NOMO-1 (cell line): Measurements from ENCODE around the gene BTBD9.

Source experiments
- DNase-seq, 2 experiments: peaks; one replicate each; lab custom pipeline; 2025; ENCODE audit not compliant: unreplicated experiment in 2 of 2; lab: John Stamatoyannopoulos, UW

BTBD9 gene

DNA sequence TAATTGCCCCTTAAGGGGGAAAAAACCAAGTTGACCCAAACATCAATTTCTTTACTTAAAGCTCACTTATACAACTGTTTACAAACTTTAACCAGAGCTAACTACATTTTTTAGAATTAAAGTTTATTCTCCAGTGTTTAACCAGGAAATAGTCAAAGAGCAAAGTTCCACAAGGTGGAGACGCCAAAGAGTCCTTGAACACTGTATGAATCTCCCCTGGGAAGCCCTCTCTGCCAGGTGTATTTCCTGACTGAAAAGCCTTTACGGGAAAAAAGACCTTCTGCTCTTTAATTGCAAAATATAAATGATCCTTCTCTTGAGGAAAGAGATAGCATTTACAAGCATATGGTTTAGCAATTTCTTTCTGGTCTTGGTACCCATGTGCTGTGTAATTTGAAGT, 36.2 kb downstream of the BTBD9 start:
- DNase-seq, result no peak

DNA sequence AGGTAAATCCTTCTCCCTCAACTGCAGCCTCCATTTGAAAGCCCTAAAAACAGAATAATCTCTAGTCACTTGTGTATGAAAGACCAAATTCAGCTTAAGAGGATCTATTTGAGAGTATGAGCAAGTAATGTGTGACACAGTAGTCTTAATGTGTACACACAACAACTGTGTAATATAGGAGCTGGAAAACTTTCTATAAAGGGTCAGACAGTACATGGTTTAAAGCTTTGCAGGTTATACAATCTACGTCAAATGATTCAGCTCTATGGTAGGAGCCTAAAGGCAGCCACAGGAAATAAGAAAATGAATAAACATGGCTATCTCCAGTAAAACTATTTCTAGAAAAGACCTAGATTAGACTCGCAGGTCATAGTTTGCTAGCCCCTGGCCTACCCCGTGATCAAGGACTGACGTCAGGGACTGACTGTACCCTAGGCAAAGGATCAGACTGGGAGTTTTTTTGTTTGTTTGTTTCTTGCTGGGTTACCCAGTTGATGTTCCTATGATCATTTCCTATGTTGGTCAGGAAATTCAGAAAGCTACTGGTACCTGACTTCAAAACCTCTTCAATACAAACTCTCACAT, 39.7 kb downstream of the BTBD9 start:
- DNase-seq, result no peak

DNA sequence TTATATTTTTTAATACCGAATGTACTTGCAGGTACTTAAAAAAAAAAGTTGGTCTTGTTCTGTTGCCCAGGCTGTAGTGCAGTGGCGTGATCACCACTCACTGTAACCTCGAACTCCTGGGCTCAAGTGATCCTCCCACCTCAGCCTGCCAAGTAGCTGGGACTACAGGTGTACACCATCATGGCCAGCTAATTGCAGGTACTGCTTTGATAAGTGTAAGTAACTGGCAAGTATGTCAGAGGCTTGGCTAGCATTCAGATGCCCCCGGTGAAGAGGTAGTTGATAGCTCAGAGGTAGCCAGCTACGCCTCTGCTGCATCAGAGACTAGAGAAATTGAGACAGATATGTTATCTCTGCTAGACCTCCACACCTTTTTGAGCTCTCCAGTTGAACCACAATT, 40.5 kb downstream of the BTBD9 start:
- no peak for DNase-seq

DNA sequence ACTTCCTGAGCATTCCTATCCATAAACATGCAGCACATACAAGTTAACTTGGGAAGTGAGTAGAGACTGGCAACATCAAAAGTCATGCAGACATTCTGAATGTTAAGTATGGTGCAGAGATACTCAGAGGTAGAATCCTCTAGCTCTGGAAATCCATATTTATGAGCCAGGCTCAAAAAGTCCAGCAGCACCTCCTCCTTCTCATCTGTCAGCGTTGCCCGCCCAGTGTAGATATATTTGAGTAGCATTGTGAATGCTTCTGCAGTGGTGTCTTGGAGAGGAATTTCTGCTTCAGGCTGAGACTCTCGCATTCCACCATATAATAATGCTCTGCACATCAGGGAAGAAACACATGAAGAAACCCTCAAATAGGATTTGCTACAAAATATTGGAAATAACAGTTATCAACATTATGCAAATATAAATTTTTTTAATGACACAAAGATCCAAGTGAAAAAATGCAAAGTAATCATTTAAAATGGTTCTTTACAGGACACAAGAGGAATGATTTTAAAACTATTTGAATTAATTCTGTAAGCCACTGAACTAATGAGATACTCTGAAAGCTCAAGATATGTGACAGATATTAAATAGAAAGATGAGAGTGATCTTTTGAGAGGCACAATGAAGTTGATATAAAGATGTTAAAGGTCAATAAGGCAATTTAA, 45.6 kb downstream of the BTBD9 start:
- DNase-seq, result no peak

DNA sequence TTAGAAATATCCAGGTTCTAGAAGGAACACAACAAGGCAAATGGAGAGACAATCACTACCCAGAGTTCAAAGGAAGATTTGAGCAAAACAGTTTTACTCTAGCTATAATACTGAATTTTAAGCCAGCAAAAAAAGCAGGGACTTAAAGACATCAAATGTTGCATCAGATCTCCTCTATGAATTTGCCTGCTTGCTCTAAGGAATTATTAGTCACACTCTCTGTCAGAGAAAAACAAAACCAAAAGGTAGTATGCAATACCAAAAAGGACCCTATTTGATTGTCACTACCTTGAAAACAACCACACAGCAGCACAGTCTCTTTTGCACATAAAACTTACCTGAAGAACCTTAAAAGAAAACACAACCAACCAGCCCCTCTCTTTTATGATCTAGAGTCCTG, 46.3 kb downstream of the BTBD9 start:
- DNase-seq, result no peak

DNA sequence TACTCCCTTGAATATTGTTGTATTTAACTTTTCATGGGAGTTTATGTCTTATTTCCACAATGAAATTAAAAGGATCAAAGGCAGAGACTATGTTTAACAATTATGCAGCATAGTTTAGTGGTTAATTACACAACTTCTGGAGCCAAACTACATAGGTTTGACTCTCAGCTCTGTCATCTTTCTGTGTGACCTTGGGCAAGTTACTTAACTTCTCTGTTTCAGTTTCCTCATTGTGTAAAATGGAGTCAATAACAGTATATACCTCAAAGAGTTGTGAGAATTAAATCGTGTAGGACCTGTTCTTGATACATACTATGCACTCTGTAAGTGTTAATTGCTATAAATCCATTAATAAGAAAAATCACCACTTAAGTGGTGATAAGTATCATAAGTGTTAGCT, 48.3 kb downstream of the BTBD9 start:
- DNase-seq, result peak in 1 of 2 experiments; percentile 2

DNA sequence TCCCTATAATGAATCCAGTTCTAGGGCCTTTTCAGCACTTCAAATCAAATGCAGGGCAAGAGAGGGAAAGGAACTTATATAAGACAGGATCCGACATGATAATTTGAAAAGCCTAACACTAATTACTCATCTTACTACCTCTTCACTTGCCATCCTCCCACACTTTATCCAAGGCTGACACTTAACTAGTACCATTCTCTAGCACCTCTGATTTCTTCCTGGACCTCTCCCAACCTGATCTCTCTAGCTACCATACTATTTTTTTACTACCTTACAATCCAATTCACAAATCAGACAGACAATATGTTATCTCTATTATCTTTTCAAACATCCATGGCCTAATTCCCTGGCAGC, 50.4 kb downstream of the BTBD9 start:
- DNase-seq, result no peak

DNA sequence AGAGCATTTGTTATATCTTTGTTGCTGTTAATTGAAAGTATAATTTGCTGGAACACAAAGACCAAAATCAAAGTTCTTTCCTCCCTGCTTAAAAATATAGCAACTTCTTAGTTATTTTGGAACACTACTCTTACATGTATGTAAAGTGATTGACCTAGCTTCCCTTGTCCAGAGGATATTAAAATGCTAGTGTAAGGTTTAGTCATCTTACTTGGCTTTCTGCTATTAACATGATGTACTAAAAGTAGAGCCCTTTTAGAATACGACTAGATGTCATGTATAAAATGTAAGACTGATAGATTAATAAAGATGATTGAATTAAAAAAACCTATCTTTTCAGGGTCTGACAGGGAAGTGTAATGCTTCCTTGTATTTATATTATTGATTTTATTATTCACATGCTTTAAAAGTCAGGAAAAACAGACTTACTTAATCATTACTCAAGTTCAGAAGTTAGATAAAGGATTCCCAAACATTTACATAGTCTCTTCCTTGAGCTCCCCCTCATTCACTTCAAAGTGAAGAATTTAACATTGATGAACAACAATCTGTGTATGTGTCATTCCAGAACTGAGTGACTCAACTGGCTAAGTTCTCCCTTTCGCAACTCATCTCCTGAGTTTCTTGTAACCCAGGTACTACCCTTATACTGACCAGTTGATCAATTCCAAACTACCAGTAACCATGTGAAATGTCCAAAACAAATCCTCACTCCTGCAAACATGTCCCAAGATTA, 50.9 kb downstream of the BTBD9 start:
- no peak for DNase-seq

DNA sequence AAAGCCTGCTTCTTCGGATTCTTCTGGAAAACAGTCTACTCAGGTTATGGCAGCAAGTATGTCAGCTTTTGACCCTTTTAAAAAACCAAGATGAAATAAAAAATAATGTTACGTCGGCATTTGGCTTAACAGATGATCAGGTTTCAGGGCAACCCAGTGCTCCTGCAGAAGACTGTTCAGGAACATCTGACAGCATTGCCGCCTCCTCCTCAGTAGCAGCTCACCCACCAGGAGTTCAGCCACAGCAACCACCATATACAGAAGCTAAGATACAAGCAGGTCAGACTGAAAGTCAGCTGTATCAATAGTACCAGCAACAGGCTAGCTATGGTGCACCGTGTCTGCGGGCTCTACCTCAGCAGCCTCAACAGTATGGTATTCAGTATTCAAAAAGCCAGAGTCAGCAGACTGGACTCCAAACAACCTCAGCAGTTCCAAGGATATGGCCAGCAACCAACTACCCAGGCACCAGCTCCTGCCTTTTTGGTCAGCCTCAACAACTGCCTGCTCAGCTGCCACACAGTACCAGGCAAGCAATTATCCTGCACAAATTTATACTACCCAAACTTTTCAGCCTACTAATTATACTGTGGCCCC, 51.9 kb downstream of the BTBD9 start:
- DNase-seq, result no peak

DNA sequence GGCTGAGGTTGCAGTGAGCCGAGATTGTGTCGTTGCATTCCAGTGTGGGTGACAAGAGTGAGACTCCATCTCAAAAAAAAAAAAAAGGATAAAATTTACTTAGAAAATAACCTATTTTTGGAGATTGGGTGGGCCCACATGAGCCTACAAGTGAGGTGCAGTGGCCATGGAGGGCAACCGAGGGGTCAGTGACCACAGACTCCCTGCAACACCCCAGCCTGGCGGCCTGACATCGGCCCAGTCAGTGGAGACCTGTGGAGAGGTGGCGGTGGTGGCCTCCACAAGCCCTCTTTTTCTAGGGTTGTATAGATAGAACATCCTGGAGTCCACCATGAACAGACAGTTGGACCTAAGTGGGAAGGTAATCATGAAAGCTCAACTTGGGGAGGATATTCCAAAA, 52.7 kb downstream of the BTBD9 start:
- DNase-seq, result no peak

DNA sequence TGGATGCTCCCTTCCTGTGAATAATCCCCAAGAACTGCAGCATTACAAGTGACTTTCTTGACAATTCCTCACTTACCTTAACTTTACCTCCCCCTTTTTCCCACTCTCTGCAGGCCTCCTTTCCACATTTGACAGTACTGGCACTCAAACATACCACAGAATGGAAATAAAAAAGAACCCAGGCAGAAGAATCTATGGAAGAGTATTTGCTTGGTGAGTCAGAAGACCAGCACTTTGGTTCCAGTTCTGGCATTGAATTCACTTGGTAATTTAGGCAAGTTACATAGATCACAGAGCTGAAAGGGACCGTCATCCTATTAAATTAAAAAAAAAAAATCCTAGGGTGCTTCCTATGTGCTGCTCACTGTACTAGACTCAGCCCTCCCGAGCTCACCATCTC, 55.0 kb downstream of the BTBD9 start:
- DNase-seq, result no peak

DNA sequence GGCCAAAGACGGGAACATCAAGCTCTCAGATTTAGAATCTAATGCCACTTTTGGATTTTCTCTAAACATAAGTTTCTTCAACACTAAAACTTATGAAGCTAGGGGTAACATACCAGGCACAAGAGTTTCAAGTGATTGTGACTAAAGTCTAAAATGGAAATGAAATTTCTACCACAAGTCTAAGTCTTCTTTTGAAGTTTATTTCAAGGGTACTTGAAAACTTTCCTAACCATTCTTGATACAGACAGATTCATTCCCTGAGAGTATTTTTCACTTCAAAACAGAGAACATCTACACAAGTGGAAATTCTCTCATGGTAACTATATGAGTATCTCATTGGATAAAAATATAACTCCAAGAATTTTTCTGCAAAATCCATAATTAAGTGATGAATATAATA, 56.2 kb downstream of the BTBD9 start:
- no peak for DNase-seq

DNA sequence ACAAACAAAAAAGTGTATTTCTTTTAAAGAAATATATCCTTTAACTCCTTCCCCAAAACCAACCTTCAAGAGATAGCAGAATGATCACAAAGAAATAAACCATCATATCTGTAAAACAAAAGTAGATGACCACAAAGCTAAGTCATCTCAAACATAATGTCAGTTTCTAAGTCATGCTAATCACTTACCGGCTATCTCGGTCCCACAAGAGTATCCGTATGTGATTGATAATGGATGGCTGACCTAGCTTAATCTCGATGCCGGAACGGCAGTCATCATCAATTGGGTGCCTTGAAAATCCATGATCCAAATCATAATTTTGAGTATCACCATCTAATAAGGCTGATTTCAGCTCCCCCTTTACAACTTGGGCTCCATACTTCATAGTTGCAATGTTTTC, 59.7 kb downstream of the BTBD9 start:
- no peak for DNase-seq

DNA sequence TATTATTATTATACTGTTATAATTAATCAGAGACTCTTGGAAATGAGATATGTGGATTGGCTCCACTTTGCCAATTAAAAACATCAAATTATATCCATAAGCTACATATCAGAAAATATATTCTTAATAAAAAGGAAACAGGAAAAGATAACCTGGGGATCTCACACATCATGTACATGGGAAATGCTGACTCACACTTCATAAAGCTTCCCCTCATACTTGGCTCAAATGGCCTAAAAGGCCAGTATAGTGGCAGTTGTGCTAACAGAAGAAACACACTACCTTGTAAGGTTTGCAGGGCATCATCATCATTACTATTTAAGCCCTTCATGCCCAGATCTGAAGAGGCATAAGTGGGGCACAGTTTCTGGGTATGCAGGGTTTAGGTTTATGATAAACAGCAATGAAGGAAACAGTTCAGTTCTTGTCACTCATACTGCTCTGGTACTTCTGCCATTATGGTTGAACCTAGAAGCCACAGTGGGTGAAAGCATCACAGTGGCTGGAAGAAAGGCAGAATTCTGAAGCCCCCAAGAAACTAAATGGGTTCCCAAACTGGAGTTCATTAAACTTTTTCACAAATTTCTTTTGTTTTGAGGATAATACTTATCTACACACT, 60.6 kb downstream of the BTBD9 start:
- no peak for DNase-seq

DNA sequence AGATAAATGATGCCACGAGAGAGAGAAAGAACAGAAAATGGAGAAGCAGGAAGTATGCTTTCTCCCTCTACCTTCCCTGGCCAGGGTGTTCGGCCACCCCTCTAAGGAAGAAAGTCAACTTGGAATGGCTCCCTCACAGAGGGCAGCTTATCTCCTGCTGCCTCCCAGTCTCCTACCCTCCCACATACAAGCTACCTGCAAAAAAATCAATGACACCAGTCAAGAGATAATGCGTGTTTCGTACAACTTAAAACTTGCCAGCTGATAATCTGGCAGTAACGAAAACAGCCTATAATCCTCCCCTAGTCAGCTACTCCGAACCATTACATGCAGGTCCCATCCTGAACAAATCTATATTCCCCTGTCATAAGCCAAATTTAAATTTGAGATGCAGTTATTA, 61.7 kb downstream of the BTBD9 start:
- DNase-seq, result no peak

DNA sequence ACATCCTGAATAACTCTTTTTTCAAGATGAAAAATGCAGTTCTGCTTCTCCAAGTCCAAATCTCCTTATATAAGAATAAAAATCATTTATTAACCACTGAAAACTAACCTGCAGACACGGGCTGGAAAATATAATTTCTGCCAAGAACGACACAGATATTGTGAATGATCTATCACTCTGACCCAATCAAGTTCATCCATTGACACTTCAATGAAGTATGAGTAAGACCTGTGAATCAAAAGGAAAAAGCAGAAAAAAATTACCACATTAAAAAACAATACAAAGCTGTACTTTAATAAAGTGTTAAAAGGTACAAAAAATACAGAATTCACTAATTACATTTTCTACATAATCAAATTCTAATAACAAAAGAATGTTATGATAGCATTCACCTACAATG, 62.2 kb downstream of the BTBD9 start:
- no peak for DNase-seq

DNA sequence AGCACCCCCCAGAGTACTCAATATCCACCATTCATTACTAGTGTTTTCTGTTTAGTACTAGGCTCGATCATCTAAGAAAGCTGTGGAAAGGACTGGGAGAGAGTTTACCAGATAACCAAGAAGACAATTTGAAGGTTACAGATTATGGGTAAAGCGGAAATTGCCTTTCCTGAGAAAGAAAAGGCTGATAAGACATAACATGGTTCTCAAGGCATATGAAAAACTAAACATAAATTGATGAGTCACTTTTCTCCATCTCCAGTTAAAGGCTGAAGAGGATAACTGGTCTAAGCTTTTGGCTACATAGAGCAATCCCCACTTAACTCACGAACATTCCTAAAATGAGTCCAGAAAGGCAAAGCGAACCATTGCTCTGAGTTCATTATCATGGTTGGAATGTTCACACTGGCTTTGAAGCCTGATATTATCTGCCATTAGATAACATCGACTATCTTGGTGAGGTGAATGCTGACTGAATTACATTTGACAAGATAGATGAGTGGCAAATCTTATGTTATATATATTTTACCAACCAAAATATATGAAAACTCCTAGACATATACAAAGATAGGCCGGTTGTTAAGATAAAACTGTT, 65.8 kb downstream of the BTBD9 start:
- DNase-seq, result no peak

DNA sequence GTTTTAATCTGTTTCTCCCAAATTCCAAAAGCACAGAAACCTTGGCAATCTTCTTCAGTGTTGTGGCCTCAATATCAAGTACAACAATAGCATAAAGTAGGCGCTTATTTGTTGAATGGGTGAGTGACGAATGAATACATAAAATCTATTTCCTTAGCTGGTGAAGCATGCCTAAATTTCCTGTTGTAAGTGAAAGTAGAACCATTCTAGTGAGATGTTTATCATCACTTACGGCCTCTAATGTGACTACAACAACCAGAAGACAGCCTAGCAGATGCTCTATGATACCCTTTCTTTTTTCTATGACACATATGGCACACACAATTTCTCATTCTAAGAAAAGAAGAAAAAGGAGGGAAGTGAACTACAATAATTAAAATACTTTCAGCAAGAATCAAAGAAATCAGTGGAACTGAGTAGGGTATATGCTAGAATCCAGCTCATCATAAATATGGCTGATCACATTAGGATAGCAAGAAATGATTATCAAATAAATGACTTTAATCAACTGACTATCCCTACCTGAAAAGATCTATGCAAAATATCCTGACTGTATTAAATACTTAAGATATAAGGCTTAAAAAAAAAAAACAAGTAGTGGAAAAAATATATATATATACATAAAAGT, 67.4 kb downstream of the BTBD9 start:
- DNase-seq, result no peak

DNA sequence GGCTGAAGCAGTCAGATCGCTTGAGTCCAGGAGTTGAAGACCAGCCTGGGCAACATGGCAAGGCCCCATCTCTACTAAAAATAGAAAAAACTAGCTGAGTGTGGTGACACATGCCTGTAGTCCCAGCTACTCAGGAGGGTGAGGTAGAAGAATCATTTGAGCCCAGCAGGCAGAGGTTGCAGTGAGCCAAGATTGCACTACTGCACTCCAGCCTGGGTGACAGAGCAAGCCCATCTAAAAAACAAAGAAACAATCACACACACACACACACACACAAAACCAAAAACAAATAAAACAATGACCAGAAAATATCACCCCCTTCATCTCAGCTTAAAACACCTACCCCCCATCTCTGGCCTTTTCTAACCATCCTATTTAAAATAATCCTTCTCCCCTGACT, 68.0 kb downstream of the BTBD9 start:
- no peak for DNase-seq

DNA sequence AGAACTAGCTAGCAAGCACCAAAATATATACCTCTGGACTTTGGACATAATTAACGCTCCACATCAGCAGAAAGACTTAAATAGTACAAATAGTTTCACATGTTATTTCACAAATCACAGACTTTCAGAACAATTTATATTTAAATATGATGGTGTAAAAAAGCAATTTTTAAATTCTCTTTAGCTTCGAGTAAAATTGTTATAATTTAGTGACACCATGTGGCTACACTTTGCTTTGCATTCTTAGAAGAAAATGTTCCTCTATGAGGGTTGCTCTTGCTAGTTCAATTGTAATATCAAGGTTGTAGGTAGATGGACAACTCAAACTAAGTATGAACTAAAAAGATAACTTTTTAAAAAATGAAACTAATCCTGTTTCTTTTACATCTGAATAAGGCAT, 69.0 kb downstream of the BTBD9 start:
- DNase-seq, result peak in 1 of 2 experiments; percentile 2

DNA sequence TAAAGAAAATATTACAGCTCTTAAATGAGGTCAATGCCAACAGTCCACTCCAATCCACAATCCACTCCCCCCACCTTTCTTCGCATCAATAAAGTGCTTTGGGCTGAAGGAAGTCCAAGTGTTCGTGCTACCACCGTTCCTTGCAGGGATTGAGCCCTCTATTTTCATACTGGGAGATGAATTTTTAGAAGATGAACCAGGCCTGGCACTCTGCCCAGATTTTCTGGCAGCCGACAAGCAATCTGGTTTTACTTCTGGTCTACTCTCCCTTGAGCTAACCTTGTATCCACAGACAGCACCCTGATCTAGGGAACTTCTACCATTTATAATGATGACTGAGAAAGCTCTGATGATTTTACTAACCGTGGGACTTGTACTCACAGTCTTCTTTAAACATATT, 72.3 kb downstream of the BTBD9 start:
- no peak for DNase-seq
